IPS DF 19.7 (cell line): ENCODE data around the gene CDK10.

Experiments used
- DNase-seq: peaks from one replicate; pipeline ENCODE4 v3.0.0-alpha.2; 2013; ENCODE audit warnings: low read depth, low spot score

Gene CDK10

DNA sequence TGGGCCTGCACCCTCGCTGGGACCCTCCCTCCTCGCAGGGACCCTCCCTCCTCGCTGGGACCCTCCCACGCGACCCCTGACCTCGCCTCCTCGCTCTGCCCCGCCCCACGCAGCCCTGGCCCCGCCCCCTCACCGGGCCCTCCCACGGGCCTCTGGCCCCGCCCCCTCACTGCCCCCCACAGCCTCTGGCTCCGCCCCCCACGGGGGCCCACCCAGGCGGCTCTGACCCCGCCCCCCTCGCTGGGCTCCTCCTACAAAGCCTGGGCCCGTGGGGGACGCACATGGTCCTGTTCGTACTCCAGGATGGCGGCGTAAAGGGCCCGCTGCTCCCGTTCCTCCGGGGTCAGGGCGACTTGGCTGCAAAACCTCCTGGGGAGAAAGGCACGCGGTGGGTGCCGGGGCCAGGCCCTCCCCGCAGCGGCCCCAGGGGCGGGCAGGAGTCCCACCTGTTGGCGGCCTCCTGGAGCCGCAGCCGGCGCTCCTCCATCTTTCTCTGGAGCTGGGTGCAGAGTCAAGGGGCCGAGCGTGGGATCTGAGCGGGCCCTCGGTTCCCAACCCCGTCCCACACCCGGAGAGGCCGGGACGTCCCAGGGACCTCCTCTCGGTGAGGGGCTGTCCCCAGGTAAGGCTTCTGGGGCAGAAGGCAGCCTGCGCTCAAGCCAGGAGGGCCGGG, 25.2 kb downstream of the CDK10 start:
- DNase-seq: no peak

DNA sequence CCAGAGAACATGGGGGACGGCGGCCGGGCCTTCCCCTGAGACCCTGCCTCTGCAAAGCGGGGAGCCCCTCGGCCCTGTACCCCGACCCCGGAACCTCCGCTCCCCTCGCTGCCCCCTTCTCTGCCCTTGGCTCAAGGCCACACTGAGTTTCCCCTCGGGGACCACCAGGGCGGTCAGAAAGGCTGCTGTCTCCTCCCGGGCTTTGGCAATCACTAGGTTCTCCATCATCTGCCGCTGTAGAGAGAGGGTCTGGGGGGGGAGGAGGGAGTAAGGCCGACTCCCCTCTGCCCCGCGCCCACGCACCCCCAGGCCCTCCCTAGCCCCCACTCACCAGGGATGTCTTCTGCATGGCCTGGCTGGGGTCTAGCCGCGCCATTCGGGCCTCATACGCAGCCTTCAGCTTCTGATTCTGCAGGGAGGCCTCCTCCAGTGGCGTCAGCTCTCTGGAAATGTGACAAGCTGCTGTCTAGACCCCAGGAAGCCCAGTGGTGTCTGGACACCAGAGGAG, 25.8 kb downstream of the CDK10 start:
- no peak for DNase-seq

DNA sequence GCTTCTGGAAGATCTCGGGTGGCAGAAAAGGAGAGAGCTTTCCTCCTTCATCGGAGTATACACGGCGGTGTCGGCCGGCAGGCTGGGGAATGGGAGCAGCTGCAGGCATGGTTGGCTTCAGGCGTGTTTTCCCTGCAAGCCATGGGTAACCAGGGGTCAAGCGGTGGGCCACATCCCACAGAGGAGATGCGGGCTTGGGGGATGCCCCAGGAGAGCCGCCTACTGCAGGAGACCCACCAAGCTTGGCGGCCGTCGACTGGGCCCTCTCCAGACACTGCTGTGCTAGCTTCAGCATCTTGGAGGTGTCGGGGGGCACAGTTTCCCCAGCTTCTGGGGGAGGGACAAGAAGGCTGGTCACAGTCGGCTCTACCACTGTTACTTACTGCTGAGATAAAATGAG, 30.0 kb downstream of the CDK10 start:
- DNase-seq: no peak

DNA sequence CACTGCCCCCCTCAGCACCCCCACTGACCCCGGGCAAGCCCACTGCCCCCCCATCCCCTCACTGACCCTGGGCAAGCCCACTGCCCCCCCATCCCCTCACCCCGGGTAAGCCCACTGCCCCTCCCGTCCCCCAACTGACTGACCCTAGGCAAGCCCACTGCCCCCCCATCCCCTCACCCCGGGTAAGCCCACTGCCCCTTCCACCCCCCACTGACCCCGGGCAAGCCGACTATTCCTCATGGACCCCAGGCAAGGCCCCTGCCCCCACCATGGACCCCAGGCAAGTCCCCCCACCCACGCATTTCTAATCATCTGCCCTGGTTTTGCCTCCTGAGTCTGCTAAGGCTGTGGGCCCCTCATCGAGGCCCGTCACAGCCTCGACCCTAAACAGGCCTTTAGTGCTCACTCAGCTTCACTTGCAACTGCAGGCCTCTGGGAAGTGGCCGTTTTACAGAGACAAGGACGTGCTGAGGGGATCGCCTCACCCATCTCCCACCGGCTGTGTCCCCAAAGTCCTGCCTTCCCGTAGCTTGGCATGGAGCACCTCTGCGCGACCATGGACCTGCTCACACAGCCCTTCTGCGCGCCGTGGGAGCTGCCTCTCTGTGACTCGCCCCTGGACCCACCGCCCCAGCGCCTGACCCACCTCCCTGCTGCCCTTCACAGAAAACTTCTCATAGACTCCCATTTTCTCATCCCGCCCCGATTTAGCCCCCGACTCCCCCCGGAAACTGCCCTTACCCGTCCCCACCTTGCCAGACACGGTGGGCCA, 30.6 kb downstream of the CDK10 start:
- DNase-seq: no peak

DNA sequence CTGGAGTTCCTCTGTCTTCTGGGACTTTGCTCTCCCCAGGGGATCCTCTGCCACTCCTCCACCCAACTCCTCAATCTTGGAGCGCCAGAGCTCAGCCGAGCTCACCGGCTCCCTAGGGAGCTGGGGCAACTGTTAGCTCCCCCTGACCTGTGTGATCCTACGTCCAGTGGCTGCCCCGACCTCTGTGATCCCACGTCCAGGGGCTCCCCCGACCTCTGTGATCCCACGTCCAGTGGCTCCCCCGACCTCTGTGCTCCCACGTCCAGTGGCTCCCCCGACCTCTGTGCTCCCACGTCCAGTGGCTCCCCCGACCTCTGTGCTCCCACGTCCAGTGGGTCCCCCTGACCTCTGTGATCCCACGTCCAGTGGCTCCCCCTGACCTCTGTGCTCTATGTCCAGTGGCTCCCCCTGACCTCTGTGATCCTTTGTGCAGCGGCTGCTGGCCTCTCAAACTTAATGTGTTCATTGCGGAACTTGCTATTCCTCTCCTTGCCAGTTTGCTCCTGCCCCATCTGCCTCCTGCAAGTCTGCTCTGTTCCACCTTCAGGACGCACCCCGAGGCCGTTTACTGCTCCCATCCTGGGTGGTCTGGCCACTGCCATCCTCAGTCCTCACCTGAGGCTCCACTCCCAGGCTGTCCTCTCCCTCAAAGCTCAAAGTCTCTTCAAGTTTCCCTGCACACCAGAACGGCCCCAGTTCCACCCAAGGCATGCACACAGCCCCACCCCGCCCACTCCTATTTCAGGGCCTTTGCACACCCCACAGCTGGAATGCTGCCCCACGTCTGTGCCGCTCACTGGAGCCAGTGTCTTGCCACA, 31.4 kb downstream of the CDK10 start:
- no peak for DNase-seq

DNA sequence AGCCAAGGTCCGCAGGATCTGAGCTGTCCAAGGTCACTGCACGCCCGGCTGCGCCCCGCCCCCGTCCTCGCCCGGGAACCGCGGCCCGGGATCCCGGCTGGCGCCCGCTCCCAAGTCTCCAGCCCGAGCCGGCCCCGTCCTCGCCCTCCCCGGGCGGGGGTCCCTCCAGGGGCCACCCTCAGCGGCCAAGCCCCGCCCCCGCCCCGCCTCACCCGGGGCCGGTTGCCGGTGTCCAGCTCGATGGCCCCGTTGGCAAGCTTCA, 34.0 kb downstream of the CDK10 start:
- no peak for DNase-seq

DNA sequence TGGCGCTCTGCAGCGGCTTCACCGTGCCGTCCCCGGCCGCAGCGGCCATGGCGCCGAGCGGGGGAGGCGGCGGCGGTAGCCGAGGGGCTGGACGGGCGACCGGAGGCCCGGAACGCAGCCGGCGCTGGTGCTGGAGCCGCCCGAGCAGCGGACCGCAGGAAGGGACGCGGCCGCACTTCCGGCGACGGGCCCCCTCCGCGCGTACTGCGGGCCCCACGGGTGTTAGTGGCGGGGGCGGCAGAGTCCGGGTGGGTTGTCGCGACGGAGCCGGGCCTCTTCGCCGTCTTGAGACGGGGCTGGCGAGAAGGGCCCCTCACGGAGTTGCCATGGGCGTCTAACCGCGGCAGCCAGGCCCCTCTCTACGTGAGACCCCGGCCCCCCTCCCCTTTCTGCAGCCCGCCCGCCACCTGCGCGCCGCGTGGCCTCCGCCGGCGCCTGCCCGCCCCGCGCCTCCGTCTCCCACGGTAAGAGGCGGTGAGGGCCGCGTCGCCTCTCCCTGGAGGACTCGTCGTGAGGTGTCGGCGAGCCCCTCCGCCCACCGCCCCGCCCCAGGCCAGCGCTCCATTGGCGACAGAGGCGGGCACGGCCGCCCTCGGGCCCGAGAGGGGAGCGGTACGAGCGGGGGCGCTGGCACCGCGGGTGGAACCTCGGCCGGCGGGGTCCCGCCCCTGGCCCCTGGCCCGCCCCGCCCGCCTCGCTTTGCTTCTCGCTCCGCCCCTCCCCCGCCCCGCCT, 34.5 kb downstream of the CDK10 start, which contains the start of the genes VPS9D1 and ZNF276:
TSS of gene VPS9D1 (minus strand) at position 86 of the 733 bp plus-strand sequence. CDS start at position 49, 37 bp downstream.
TSS of gene ZNF276 (plus strand) at position 725 of the 733 bp plus-strand sequence. CDS start 104 bp downstream, outside the sequence.
- DNase-seq: no peak

DNA sequence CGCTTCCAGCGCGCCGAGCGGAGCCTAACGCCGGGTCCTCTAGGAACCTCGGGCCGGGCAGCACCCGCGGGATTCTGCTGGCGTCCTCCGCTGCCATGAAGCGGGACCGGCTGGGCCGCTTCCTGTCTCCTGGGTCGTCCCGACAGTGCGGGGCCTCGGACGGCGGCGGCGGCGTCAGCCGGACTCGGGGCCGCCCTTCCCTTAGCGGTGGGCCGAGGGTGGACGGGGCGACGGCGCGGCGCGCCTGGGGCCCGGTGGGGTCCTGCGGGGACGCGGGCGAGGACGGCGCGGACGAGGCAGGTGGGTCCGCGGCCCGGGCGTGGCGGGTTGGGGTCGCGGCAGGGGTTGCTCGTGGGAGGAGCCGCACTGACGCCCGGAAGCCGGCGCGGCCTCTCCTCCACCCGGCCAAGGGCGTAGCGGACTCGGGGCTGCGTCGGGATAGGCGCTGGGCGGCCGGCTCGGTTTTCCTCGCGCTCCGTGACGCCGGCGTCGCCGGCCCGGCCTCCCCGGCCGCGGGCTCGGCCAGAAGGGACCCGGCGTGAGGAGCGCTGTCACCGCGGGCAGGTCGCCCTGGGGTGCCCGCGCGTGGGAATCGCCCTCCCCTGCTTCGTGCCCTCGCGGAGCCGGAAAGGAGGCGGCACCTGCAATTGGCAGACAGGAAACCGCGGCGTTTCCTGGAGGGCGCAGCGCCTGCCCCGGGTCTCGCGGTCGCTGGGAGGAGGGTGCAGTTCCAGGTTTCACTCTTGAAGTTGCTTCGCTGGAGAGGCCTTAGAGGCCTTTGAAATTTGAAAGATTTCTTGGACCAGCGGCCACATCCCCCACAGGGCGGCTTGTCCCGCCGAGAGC, 35.3 kb downstream of the CDK10 start:
- DNase-seq: no peak

DNA sequence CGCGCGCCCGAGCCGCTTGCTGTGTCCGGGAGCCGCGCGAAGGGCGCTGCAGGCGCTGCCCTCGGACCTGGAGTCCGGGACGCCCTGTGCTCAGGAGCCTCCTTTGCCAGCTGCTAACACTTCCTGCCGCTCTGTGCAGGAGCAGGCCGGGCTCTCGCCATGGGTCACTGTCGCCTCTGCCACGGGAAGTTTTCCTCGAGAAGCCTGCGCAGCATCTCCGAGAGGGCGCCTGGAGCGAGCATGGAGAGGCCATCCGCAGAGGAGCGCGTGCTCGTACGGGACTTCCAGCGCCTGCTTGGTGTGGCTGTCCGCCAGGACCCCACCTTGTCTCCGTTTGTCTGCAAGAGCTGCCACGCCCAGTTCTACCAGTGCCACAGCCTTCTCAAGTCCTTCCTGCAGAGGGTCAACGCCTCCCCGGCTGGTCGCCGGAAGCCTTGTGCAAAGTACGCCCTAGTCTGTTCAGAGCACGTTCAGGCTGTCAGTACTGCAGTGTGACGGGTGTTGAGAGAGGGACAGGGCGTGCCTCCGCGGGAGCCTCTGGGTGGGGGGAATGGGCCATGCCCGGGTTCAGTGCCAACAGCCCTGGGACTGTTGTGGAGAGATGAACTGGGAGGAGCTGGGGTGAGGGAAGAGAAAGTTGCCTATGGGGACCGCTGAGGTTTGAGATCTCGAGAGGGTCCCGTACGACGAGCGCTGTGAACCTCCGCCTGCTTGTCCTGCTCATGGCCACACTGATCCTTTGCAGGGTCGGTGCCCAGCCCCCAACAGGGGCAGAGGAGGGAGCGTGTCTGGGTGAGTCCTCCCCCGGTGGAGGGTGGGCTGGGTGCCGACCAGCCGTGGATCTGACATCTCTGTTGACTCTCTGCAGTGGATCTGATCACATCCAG, 36.1 kb downstream of the CDK10 start:
- no peak for DNase-seq

DNA sequence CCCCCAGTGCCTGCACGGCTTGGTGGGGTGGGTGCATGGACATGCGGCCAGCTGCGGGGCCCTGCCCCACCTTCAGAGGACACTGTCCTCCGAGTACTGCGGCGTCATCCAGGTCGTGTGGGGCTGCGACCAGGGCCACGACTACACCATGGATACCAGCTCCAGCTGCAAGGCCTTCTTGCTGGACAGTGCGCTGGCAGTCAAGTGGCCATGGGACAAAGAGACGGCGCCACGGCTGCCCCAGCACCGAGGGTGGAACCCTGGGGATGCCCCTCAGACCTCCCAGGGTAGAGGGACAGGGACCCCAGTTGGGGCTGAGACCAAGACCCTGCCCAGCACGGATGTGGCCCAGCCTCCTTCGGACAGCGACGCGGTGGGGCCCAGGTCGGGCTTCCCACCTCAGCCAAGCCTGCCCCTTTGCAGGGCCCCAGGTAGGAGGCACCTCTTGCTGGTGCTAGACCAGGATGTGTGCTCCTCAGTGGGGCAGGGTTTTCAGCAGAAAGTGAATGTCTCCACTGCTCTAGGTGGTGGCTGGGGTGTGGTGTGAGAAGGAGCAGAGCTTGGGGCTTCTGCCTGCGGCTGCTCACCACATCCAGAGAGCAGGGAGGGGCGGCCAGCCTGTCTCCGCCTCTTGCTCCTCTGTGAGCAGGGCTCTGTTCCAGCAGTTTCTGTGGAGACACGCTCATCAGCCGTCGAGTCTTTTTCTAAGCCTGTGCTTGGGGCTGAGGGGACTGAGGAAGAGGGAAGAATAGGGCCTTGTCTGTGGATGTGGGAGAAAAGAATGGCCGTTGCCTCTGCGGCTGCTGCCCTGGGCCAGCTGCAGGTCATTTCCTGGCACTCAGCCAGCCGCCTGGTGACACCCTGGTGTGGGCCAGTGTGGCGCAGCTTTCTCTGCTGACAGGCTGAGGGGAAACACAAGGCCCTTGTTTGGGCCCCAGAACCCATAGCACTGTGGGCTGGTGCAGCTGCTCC, 37.1 kb downstream of the CDK10 start:
- no peak for DNase-seq

DNA sequence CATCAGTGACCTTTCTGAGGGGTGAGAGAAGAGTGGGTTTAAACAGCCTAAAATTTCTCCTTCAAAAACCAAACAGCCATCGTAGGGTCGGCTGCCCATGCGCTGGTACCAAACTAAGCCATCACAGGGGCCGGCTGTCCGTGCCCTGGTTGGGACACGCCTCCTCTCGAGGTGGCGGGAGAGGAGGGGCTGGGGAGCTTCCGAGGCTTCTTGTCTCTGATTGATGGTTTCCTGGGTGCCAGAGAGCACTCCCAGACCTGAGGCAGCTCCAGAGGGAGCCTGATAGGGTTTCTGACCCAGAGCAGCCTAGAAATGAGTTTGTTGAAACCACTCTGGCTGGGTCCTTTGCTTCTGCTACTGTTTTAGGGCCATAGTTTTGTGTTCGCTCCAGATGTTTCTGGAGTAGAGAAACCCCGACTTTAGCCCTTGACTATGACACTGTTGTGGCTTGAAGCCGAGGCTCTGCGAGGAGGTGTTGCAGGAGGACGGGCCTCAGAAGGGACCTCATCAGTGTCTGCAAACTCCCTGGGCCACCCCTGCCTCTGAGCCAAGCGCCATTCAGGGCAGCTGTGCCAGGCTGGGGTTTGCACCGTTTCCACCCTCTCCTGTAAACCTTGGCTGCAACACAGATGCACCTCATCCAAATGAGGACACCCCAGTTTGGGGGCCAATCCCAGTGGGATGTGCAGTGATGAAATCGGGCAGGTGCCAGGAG, 41.1 kb downstream of the CDK10 start:
- DNase-seq: no peak

DNA sequence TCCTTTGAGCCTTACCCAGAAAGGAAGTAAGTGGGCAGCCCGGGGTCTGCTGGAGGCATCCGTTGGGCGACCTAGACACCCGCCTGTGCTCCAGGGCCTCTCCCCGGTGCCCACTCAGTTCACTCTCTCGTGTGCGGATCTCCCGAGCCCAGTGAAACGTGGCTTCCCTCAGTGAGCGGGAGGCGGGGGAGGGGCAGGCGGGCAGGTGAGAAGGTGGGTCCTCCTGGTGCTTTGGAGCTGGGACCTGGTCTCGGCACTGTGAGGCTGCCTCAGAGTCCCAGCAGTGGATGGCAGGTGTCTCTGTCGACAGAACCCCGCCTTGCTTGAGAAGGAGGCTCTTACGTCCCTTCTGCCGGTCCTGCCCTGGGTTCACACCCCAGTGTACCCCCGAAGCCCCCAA, 42.8 kb downstream of the CDK10 start:
- DNase-seq: no peak

DNA sequence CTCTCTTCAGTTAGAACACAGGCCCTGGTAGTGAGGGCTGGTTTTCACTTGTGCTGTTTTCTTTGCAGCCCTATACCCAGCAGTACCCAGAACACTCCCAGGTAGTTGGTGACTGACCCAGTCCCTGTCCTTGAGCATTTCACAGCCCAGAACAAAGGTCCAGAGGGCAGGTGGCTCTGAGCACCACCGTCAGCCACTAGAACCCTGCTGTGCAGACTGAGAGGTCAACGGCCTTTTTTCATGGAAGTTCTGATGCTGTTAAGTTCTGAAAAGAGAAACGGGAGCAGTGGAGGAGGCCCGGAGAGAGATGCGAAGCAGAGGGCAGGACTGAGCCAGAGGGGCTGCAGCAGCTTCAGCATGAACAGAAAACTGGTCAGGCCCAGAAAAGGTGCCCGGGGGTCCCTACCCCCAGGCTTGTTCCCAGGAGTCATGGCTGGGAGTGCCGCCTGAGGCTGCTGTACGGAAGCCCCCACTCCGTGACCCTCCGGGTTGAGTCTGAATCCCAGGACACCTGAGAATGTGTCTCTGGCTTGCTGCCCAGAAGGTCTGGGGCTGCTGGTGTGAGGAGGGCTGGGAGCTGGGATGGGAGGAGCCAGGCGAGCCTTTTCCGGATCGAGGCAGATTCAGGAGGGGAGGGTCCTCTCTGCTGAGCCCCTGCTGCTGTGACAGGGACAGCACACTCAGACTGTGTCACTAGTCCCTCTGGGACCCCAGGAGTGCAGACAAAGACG, 43.5 kb downstream of the CDK10 start:
- no peak for DNase-seq

DNA sequence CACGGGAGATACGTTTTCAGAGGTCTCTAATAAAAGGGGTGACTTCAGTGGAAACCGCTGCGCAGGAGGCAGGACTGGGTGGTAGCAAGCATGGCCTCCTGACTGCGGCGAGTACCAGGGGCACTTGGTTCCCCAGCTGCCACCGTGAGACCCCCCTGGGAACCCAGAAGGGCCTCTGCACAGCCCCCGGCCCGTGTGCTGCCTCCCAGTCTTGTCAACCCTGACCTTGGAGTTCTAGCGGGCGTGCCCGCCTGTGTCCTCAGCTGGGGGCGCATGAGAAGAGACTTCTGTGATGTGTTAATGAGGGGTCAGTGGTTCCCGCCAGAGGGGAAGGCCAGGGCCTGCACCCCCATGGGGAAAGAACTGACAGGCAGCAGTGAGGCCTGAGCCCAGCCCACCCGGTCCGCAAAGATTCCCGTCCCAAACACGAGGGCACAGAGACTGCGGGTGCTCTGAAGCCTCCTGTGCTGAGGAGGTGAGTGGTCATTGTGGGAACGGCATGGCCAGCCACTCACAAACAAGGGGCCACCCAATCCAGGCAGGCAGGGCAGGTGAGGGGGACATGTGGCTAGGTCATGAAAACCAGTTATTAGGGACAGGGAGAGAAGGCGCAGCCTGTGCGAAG, 44.2 kb downstream of the CDK10 start:
- DNase-seq: no peak

DNA sequence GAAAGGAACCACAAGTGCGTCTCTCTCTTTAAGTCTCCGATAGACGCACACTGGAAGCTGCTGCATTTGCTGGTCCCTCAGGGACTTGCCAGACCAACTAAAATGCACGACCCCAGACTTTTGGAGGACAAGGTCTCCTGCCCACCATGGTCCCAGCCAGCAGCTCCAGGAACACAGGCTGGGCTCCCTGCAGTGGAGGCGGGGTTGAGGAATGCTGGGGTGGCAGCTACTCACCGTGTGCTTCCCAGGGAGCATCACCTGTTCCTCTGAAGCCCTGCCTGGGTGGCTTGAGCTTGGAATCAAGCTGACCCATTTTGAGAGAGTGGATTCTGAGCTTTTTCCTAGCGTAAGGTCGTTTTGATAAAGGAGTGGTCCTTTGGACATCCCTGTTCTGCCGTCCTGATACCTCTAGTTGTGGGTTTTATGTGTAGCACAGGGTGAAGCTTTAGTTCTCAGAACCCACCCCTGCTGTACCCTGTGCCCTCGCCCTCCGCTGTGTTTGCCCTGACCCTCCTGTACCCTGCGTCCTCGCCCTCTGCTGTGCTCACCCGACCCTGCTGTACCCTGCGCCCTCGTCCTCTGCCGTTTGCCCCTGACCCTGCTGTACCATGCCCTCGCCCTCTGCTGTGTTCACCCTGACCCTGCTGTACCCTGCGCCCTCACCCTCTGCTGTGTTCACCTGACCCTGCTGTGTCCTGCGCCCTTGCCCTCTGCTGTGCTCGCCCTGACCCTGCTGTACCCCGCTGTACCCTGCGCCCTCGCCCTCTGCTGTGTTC, 45.8 kb downstream of the CDK10 start:
- DNase-seq: no peak

DNA sequence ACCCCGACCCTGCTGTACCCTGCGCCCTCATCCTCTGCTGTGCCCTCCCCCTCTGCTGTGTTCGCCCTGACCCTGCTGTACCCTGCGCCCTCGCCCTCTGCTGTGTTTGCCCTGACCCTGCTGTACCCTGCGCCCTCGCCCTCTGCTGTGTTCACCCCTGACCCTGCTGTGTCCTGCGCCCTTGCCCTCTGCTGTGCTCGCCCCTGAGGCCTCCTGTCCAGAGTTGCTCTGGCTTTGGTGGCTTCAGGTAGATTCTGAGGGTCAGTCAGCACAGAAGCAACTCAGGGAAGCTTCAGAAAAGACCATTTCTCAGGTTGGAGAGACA, 46.4 kb downstream of the CDK10 start:
- no peak for DNase-seq
